ENCODE data around the gene ADAM23.
"Not testable (repeated sequence)": the region's sequence is repeated elsewhere in the genome, so short reads cannot be mapped to it uniquely, and the experiment has no call there.

ADAM23 gene

GRCh38 chr2:206442833-206443734 is at the start of gene ADAM23:
Gene ADAM23 (plus strand): TSS chr2:206443532. CDS start chr2:206443867, 335 bp downstream.
- DNase-seq (ENCODE audit: low read depth), result peak; percentile 44

- DNase-seq (ENCODE audit: low read depth), result no peak
Observed at GRCh38 chr2:206396211-206396610, 47.1 kb upstream of the ADAM23 start.

GRCh38 chr2:206402956-206403569 is 40.3 kb upstream of the ADAM23 start:
- DNase-seq (ENCODE audit: low read depth), result not testable (repeated sequence)

- DNase-seq (ENCODE audit: low read depth), result no peak
Observed at GRCh38 chr2:206408323-206409320, 34.7 kb upstream of the ADAM23 start.

GRCh38 chr2:206410714-206411113 is 32.6 kb upstream of the ADAM23 start:
- no peak for DNase-seq (ENCODE audit: low read depth)

GRCh38 chr2:206415618-206416243 is 27.6 kb upstream of the ADAM23 start:
- no peak for DNase-seq (ENCODE audit: low read depth)

- no peak for DNase-seq (ENCODE audit: low read depth)
Observed at GRCh38 chr2:206418968-206419367, 24.4 kb upstream of the ADAM23 start.

- no peak for DNase-seq (ENCODE audit: low read depth)
Observed at GRCh38 chr2:206420721-206421120, 22.6 kb upstream of the ADAM23 start.

- peak; percentile 43 for DNase-seq (ENCODE audit: low read depth)
Observed at GRCh38 chr2:206422493-206422892, 20.8 kb upstream of the ADAM23 start.

GRCh38 chr2:206423147-206423546 is 20.2 kb upstream of the ADAM23 start:
- peak; percentile 17 for DNase-seq (ENCODE audit: low read depth)

- DNase-seq (ENCODE audit: low read depth), result peak; percentile 62
Observed at GRCh38 chr2:206424134-206424533, 19.2 kb upstream of the ADAM23 start.

- no peak for DNase-seq (ENCODE audit: low read depth)
Observed at GRCh38 chr2:206428783-206429182, 14.5 kb upstream of the ADAM23 start.

- DNase-seq (ENCODE audit: low read depth), result no peak
Observed at GRCh38 chr2:206430452-206430851, 12.9 kb upstream of the ADAM23 start.

- no peak for DNase-seq (ENCODE audit: low read depth)
Observed at GRCh38 chr2:206431439-206431838, 11.9 kb upstream of the ADAM23 start.

- no peak for DNase-seq (ENCODE audit: low read depth)
Observed at GRCh38 chr2:206432193-206433082, 10.9 kb upstream of the ADAM23 start.

- no peak for DNase-seq (ENCODE audit: low read depth)
Observed at GRCh38 chr2:206433190-206433589, 10.1 kb upstream of the ADAM23 start.

- no peak for DNase-seq (ENCODE audit: low read depth)
Observed at GRCh38 chr2:206433686-206434085, 9.6 kb upstream of the ADAM23 start.

- DNase-seq (ENCODE audit: low read depth), result no peak
Observed at GRCh38 chr2:206435742-206436141, 7.6 kb upstream of the ADAM23 start.

- DNase-seq (ENCODE audit: low read depth), result no peak
Observed at GRCh38 chr2:206438196-206438724, 5.1 kb upstream of the ADAM23 start.

GRCh38 chr2:206442474-206442832 is 879 bp upstream of the ADAM23 start:
- no peak for DNase-seq (ENCODE audit: low read depth)

All from EH (cell line).